MCF 10A (cell line): ENCODE data around the gene COL4A1. TPM values are rescaled to one million over a fixed set of nuclear protein-coding genes. Genes with fewer than 3 reads are reported as not detected.

Experiments used
- BruUV-seq: library from RNA; stranded (reverse); fragments of 400-500 nt; replicated peaks from 2 replicates; lab custom pipeline; 2021; lab: Mats Ljungman, UMichigan
- CTCF ChIA-PET: fragments of 300-600 bp; sonication (Branson Sonifier 250); formaldehyde crosslinking; extraction: SDS; loops from one replicate; lab custom pipeline; 2021; ENCODE audit warnings: antibody characterized with exemption, inconsistent platforms; lab: Yijun Ruan, JAX
- POLR2A ChIA-PET: fragments of 300-600, 350-650 bp; sonication (Branson Sonifier 250); formaldehyde crosslinking; extraction: SDS; loops from one replicate; lab custom pipeline; 2020; ENCODE audit warnings: antibody characterized with exemption, inconsistent platforms; lab: Yijun Ruan, JAX
- DNase-seq: peaks from one replicate; pipeline ENCODE4 v3.0.0-alpha.2; 2018; ENCODE audit not compliant: unreplicated experiment
- H3K27ac Mint-ChIP-seq: one replicate; pipeline ENCODE4 v1.8.0; 2022; ENCODE audit warnings: mild to moderate bottlenecking, low read depth, mixed read lengths; ENCODE audit not compliant: unreplicated experiment
- H3K27me3 Mint-ChIP-seq: one replicate; pipeline ENCODE4 v1.8.0; 2022; ENCODE audit warnings: mixed read lengths; ENCODE audit not compliant: insufficient read depth, unreplicated experiment
- H3K36me3 Mint-ChIP-seq: one replicate; pipeline ENCODE4 v1.8.0; 2022; ENCODE audit warnings: mild to moderate bottlenecking, moderate library complexity, mixed read lengths; ENCODE audit not compliant: insufficient read depth, unreplicated experiment
- H3K4me1 Mint-ChIP-seq: one replicate; pipeline ENCODE4 v1.8.0; 2022; ENCODE audit warnings: mixed read lengths; ENCODE audit not compliant: insufficient read depth, unreplicated experiment
- H3K4me3 Mint-ChIP-seq: one replicate; pipeline ENCODE4 v1.8.0; 2022; ENCODE audit warnings: mild to moderate bottlenecking, moderate library complexity, mixed read lengths; ENCODE audit not compliant: unreplicated experiment
- H3K9me3 Mint-ChIP-seq: one replicate; pipeline ENCODE4 v1.8.0; 2022; ENCODE audit warnings: mixed read lengths; ENCODE audit not compliant: unreplicated experiment
- CTCF ChIP-seq: fragments of 200-600 bp; IDR thresholded peaks from one replicate; pipeline ENCODE4 v1.8.0; 2022; ENCODE audit warnings: antibody characterized with exemption, mild to moderate bottlenecking; ENCODE audit not compliant: unreplicated experiment
- intact Hi-C: fragments of 100-400 bp; cut with micrococcal nuclease; formaldehyde crosslinking; loops from 2 replicates; pipeline ENCODE4 v1.14.1; 2022
- total RNA-seq: library from RNA; stranded (reverse); gene quantifications from 2 replicates; pipeline ENCODE4 v1.2.3, GENCODE V29; 2022

COL4A1 gene
- total RNA-seq, 1 experiment from 2014 or later, result 42.1 TPM

- Mint-ChIP-seq H3K4me1 (no peaks in the 10 kb centered on the region), H3K27ac (no peak overlapping the region), H3K9me3 (no peaks in the 10 kb centered on the region), H3K4me3 (no peak overlapping the region), H3K36me3 (peaks cover 23% of the 10 kb centered on the region), H3K27me3 (no peaks in the 10 kb centered on the region)
- ChIA-PET CTCF (interaction anchor here (1.2 kb wide), 1 partner anchor 48 kb away, joined by 3 read pairs; no protein-coding TSS in a partner anchor), POLR2A (no interaction called here)
- DNase-seq, result no peak
- no TSS peak for BruUV-seq
- intact Hi-C loops, result no loop called here
- no peak for TF ChIP-seq CTCF
Observed at GRCh38 chr13:110201114-110201513, 105.8 kb downstream of the COL4A1 start.

- intact Hi-C loops, result no loop called here
- Mint-ChIP-seq H3K27me3 (no peaks in the 10 kb centered on the region), H3K36me3 (peaks cover 20% of the 10 kb centered on the region), H3K4me1 (no peaks in the 10 kb centered on the region), H3K4me3 (no peak overlapping the region), H3K9me3 (no peaks in the 10 kb centered on the region), H3K27ac (no peak overlapping the region)
- ChIA-PET CTCF (interaction anchor here (1.2 kb wide), 1 partner anchor 47 kb away, joined by 3 read pairs; no protein-coding TSS in a partner anchor), POLR2A (no interaction called here)
- no peak for DNase-seq
- TF ChIP-seq CTCF, result no peak
- no TSS peak for BruUV-seq
Observed at GRCh38 chr13:110200276-110200870, 106.6 kb downstream of the COL4A1 start.

GRCh38 chr13:110199046-110199831 lies 107.7 kb downstream of the COL4A1 start:
- DNase-seq, result no peak
- H3K27ac Mint-ChIP-seq, result no peak overlapping the region
- no peaks in the 10 kb centered on the region for H3K27me3 Mint-ChIP-seq
- TF ChIP-seq CTCF, result no peak
- H3K4me3 Mint-ChIP-seq, result no peak overlapping the region
- intact Hi-C loops, result no loop called here
- POLR2A ChIA-PET, result no interaction called here
- no TSS peak for BruUV-seq
- peaks cover 15% of the 10 kb centered on the region for H3K36me3 Mint-ChIP-seq
- no peaks in the 10 kb centered on the region for H3K4me1 Mint-ChIP-seq
- CTCF ChIA-PET, result no interaction called here
- H3K9me3 Mint-ChIP-seq, result no peaks in the 10 kb centered on the region

GRCh38 chr13:110197471-110197870 lies 109.5 kb downstream of the COL4A1 start:
- no peak for TF ChIP-seq CTCF
- Mint-ChIP-seq H3K4me3 (no peak overlapping the region), H3K27me3 (no peaks in the 10 kb centered on the region), H3K27ac (no peak overlapping the region), H3K4me1 (no peaks in the 10 kb centered on the region), H3K36me3 (peaks cover 18% of the 10 kb centered on the region), H3K9me3 (no peaks in the 10 kb centered on the region)
- ChIA-PET POLR2A (no interaction called here), CTCF (no interaction called here)
- no peak for DNase-seq
- BruUV-seq, result no TSS peak
- intact Hi-C loops, result no loop called here
